Left forelimb (tissue), 1 donor: ENCODE results near the gene TOMM5.
"Not testable (repeated sequence)": the region's sequence is repeated elsewhere in the genome, so short reads cannot be mapped to it uniquely, and the experiment has no call there.

ENCODE experiments used
- DNase-seq: peaks from one replicate; pipeline ENCODE4 v3.0.0-alpha.2; 2018; ENCODE audit warnings: low spot score

The TOMM5 gene

GRCh38 chr9:37611961-37612360, 19.6 kb upstream of the TOMM5 start:
- no peak for DNase-seq

GRCh38 chr9:37611014-37611413, 18.6 kb upstream of the TOMM5 start:
- DNase-seq, result no peak

GRCh38 chr9:37609735-37610397, 17.5 kb upstream of the TOMM5 start:
- no peak for DNase-seq

GRCh38 chr9:37608250-37608649, 15.9 kb upstream of the TOMM5 start:
- no peak for DNase-seq

GRCh38 chr9:37604296-37604695, 11.9 kb upstream of the TOMM5 start:
- DNase-seq, result no peak

- DNase-seq, result no peak
Measured at GRCh38 chr9:37602817-37603216, 10.4 kb upstream of the TOMM5 start.

GRCh38 chr9:37602061-37602460, 9.7 kb upstream of the TOMM5 start:
- DNase-seq, result not testable (repeated sequence)

GRCh38 chr9:37596504-37596903, 4.1 kb upstream of the TOMM5 start:
- no peak for DNase-seq

- no peak for DNase-seq
Measured at GRCh38 chr9:37593883-37594448, 1.6 kb upstream of the TOMM5 start.

- DNase-seq, result no peak
Measured at GRCh38 chr9:37587521-37587920, 4.9 kb downstream of the TOMM5 start.

- no peak for DNase-seq
Measured at GRCh38 chr9:37583522-37584121, 8.8 kb downstream of the TOMM5 start.

GRCh38 chr9:37582548-37583157, 9.7 kb downstream of the TOMM5 start:
- no peak for DNase-seq

- DNase-seq, result peak; percentile 90
Measured at GRCh38 chr9:37575921-37576721, 16.3 kb downstream of the TOMM5 start, which contains the start of gene FBXO10. Gene FBXO10 (minus strand): TSS chr9:37576380. CDS start chr9:37541768, 34,612 bp downstream.

- no peak for DNase-seq
Measured at GRCh38 chr9:37575511-37575914, 16.9 kb downstream of the TOMM5 start.

GRCh38 chr9:37575001-37575400, 17.4 kb downstream of the TOMM5 start:
- DNase-seq, result no peak

- DNase-seq, result no peak
Measured at GRCh38 chr9:37574241-37574721, 18.1 kb downstream of the TOMM5 start.

- DNase-seq, result no peak
Measured at GRCh38 chr9:37571282-37571681, 21.1 kb downstream of the TOMM5 start.

- DNase-seq, result no peak
Measured at GRCh38 chr9:37566716-37567115, 25.7 kb downstream of the TOMM5 start.

- DNase-seq, result no peak
Measured at GRCh38 chr9:37565661-37566618, 26.5 kb downstream of the TOMM5 start.

GRCh38 chr9:37564916-37565315, 27.5 kb downstream of the TOMM5 start:
- DNase-seq, result no peak
